ENCODE measurements around the gene CAMK2A. TPM values are rescaled to one million over a fixed set of nuclear protein-coding genes. Genes with fewer than 3 reads are reported as not detected.

Gene CAMK2A
- total RNA-seq, 3 donors from 2014 or later (not counting 1 experiment from before 2014, with no cell fraction given): 0.38 TPM; not detected in 2

DNA sequence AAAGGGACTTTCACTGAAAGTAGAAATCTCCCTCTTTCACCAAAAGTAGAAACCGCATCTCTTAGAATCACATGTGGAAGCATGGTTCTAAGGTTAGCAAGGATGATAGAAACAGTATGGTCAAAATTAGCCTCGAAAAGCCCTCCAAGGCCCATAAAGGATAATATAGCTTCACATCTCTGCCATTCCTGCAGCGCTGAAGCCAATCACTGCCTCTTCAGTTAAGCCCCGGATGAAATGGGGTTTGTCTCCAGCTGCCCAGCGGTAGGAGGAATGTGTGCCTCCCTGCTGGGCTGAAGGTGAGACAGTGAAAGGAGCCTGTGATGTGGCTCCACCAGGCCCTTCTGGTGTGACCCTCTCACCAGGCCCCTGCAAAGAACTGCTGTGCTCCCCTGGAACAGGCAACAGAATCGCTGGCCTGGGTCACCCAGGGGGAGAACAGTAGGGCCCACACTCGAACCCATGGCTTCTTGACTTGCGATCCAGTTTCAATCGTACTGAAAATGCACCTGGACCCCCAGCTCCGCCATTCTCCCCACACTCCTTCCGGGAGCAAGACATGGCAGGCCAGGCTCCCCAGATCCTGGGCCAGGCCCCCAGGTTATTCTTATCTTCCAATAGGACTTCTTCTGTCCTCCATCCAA lies 47.2 kb downstream of the CAMK2A start:
- Histone ChIP-seq H3K27ac (ENCODE audit: low read length) (no peak overlapping the region), H3K27me3 (ENCODE audit: control insufficient read depth, insufficient read depth, low read length) (no peaks in the 10 kb centered on the region), H3K9me3 (ENCODE audit: control insufficient read depth, insufficient read depth, low read length) (no peaks in the 10 kb centered on the region), H3K4me3 (ENCODE audit: low read length) (no peak overlapping the region), H3K36me3 (ENCODE audit: control insufficient read depth, insufficient read depth, low read length) (no peaks in the 10 kb centered on the region), H3K4me1 (ENCODE audit: control insufficient read depth, insufficient read depth, low read length) (no peaks in the 10 kb centered on the region)
- Mint-ChIP-seq H3K9me3 (no peaks in the 10 kb centered on the region), H3K27ac (no peak overlapping the region), H3K4me1 (no peaks in the 10 kb centered on the region), H3K4me3 (no peak overlapping the region), H3K27me3 (ENCODE audit: low read depth in 2 of 2) (no peaks in the 10 kb centered on the region), H3K36me3 (no peaks in the 10 kb centered on the region)
- no peak for ATAC-seq
- no peak for DNase-seq
- 86% methylated on average over 11 of the region's 11 CpGs for WGBS (ENCODE audit: insufficient coverage)
- intact Hi-C loops (cut with micrococcal nuclease): no loop called here
- TF ChIP-seq, protein P1, sequence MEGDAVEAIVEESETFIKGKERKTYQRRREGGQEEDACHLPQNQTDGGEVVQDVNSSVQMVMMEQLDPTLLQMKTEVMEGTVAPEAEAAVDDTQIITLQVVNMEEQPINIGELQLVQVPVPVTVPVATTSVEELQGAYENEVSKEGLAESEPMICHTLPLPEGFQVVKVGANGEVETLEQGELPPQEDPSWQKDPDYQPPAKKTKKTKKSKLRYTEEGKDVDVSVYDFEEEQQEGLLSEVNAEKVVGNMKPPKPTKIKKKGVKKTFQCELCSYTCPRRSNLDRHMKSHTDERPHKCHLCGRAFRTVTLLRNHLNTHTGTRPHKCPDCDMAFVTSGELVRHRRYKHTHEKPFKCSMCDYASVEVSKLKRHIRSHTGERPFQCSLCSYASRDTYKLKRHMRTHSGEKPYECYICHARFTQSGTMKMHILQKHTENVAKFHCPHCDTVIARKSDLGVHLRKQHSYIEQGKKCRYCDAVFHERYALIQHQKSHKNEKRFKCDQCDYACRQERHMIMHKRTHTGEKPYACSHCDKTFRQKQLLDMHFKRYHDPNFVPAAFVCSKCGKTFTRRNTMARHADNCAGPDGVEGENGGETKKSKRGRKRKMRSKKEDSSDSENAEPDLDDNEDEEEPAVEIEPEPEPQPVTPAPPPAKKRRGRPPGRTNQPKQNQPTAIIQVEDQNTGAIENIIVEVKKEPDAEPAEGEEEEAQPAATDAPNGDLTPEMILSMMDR (IDR thresholded peaks at IDR 0.05): no peak

DNA sequence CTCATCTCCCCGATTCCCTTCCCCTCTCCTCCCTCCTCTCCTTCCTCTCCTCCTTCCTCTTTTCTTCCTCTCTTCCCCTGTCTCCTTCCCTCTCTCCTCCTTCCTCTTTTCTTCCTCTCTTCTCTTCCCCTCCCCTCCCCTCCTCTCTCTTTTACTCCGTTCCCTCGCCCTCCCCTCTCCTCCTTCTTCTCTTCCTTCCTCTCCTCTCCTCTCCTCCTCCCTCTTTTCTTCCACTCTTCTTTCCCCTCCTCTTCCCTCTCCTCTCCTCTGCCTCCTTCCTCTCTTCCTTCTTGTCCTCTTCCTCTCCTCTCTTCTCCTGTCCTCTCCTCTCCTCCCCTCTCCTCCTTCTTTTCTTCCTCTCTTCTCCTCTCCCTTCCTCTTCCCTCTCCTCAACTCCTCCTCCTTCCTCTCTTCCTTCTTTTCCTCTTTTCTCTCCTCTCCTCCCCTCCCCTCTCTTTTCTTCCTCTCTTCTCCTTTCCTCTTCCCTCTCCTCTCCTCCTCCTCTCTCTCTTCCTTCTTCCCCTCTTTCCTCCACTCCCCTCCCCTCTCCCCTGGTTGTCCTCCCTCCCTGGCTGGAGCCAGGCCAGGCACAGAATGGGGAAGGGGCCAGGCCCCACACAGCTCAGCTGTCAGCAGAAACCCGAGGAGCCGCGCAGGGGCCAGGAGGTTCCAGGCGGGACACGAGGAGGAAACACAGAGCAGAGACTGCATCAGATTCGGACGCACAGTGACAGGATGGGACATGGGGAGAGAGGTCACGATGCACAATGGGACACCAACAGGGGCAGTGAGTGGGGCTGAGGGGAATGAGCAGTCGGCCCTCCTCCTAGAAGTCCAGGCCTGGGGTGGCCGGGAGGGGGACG lies 48.0 kb downstream of the CAMK2A start:
- Mint-ChIP-seq H3K27ac (no peak overlapping the region), H3K9me3 (no peaks in the 10 kb centered on the region), H3K4me1 (no peaks in the 10 kb centered on the region), H3K4me3 (no peak overlapping the region), H3K27me3 (ENCODE audit: low read depth in 2 of 2) (no peaks in the 10 kb centered on the region), H3K36me3 (no peaks in the 10 kb centered on the region)
- WGBS (ENCODE audit: insufficient coverage): 71% methylated on average over 12 of the region's 14 CpGs
- Histone ChIP-seq H3K27ac (ENCODE audit: low read length) (no peak overlapping the region), H3K27me3 (ENCODE audit: control insufficient read depth, insufficient read depth, low read length) (no peaks in the 10 kb centered on the region), H3K4me1 (ENCODE audit: control insufficient read depth, insufficient read depth, low read length) (no peaks in the 10 kb centered on the region), H3K36me3 (ENCODE audit: control insufficient read depth, insufficient read depth, low read length) (no peaks in the 10 kb centered on the region), H3K9me3 (ENCODE audit: control insufficient read depth, insufficient read depth, low read length) (no peaks in the 10 kb centered on the region), H3K4me3 (ENCODE audit: low read length) (no peak overlapping the region)
- TF ChIP-seq, protein P1 (IDR thresholded peaks at IDR 0.05): no peak
- intact Hi-C loops (cut with micrococcal nuclease): no loop called here
- ATAC-seq (no peak), DNase-seq (no peak)

DNA sequence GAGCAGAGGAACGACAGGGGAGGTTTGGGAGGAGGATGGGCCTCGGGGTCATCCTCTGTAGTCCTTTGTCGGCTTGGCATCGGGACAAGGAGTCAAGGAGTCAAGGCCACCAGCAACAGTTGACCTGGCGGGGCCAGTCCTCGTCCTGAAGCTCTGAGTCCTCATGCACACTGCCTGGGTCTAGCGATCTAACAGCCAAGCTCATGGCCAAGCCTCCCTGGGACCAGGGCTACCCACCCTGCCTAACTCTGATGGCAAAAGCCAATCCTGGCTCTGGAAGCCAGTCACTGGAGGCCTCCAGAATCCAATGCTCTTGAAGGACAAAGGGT lies 49.8 kb downstream of the CAMK2A start:
- intact Hi-C loops (cut with micrococcal nuclease): no loop called here
- no peak overlapping the region for H3K4me3 Mint-ChIP-seq
- Histone ChIP-seq H3K27ac (ENCODE audit: low read length) (no peak overlapping the region), H3K9me3 (ENCODE audit: control insufficient read depth, insufficient read depth, low read length) (no peaks in the 10 kb centered on the region), H3K4me3 (ENCODE audit: low read length) (no peak overlapping the region), H3K36me3 (ENCODE audit: control insufficient read depth, insufficient read depth, low read length) (no peaks in the 10 kb centered on the region), H3K27me3 (ENCODE audit: control insufficient read depth, insufficient read depth, low read length) (no peaks in the 10 kb centered on the region), H3K4me1 (ENCODE audit: control insufficient read depth, insufficient read depth, low read length) (no peaks in the 10 kb centered on the region)
- no peaks in the 10 kb centered on the region for H3K9me3 Mint-ChIP-seq
- H3K27me3 Mint-ChIP-seq (ENCODE audit: low read depth in 2 of 2): no peaks in the 10 kb centered on the region
- no peaks in the 10 kb centered on the region for H3K36me3 Mint-ChIP-seq
- TF ChIP-seq, protein P1 (IDR thresholded peaks at IDR 0.05): no peak
- no peaks in the 10 kb centered on the region for H3K4me1 Mint-ChIP-seq
- no peak overlapping the region for H3K27ac Mint-ChIP-seq
- WGBS (ENCODE audit: insufficient coverage): 94% methylated on average over 7 of the region's 7 CpGs
- no peak for DNase-seq
- ATAC-seq: no peak
